ENCODE data around the gene SDHC. TPM values are rescaled to one million over a fixed set of nuclear protein-coding genes. Genes with fewer than 3 reads are reported as not detected.

The SDHC gene
- total RNA-seq, 4 donors from 2014 or later, result 22.9 to 66.3 (median 49.3) TPM

GRCh38 chr1:161299347-161299746 lies 14.8 kb upstream of the SDHC start:
- TF ChIP-seq CTCF (IDR thresholded peaks at IDR 0.05), result no peak
- DNase-seq (ENCODE audit: low spot score), result no peak
- no peak for ATAC-seq (ENCODE audit: low FRiP score)

DNA sequence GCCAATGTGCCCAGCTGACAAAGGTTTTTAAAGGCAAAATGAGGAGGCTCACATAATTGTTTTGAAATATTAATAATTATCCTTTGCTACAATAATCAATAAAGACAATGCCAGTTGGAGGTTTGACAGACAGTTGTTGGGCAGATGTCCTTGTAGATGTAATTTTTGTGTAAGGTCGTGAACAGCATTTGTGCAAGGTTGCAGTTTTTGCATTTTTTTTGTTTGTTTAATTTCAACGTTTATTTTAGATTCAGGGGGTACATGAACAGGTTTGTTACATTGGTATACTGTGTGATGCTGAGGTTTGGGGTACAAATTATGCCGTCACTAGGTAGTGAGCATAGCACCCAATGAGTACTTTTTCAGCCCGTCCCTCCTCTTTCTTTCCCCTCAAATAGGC lies 13.7 kb upstream of the SDHC start:
- TF ChIP-seq CTCF (IDR thresholded peaks at IDR 0.05), result no peak
- ATAC-seq (ENCODE audit: low FRiP score) (no peak), DNase-seq (ENCODE audit: low spot score) (no peak)

DNA sequence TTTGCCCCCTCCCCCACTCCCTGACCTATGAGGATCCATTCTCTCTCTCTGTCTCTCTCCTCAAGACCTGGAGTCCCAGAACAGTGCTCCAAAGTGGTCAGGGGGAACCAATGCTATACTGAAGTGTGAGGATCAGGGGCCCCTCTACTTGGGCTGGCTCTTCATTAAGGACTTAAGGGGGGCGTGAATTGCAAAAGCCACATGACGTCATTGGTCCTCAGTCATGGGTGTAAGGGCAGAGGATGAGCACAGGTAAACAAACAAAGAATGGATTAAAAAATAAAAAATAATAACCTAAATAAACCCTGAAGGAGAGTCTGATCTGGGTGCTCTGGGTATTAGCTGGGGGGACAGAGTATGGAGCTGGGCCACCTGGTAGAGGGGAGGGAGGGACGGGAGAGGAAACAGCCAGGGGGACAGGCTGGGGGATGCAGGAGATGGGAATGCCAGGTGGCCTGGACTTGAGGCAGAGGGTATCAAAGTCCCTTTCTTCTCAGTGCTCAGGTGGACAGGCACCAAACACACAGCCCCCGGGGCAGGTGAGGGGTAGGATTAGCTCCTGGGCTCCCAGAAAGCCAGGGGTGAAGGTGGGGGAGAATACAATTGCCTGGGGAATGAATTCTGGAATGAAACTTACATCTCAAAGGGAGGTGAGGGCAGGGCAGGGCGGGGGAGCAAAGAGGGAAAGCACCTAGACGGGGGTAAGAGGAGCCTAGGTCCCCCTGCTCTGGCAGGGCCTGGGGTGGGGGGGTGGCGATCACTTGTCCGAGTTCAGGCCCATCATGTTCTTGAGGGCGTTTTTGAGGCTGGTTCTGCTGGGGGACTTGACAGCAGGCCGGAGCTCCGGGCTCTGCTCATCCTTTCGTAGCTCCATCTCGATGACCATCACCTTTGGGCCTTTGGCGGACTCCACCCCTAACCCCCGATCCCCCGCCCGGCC lies 9.0 kb upstream of the SDHC start:
- peak; percentile 29 for ATAC-seq (ENCODE audit: low FRiP score)

DNA sequence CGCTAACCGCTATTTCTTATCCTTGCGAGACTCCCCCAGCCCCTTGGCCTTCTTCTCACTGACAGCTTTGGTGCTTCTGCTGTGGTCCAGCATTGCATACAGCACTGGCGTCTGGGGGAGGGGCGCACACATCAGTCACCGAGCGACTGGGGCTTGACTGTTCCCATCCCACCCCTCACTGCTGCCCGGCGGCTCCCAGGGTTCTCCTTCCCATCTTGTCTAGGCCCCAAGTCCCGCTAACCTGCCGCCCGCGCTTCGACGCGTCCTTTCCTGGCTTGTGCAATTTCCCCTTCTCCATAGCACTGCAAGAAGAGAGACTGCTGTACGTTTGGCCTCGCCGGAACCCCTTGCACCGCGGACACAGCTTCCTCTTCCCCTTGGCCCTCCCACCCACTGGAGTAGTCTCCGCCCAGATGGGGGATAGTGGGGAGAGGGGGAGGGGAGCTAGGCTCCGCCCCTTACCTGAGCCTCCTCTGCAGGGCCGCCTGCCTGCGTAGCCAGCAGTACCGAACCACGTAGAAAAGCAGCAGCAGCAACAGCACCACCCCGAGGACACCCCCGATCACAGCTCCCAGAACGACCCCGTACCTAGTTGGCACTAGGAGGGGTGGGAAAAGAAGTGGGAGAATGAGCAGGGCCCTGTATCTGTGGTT lies 8.2 kb upstream of the SDHC start:
- ATAC-seq (ENCODE audit: low FRiP score) (peak; percentile 93), DNase-seq (ENCODE audit: low spot score) (peak; percentile 31)

More for the DNA sequence above, 9.0 kb upstream of the SDHC start:
- TF ChIP-seq CTCF (IDR thresholded peaks at IDR 0.05), result no peak
- DNase-seq (ENCODE audit: low spot score), result no peak

GRCh38 chr1:161307230-161307768 lies 6.9 kb upstream of the SDHC start:
- TF ChIP-seq CTCF (IDR thresholded peaks at IDR 0.05), result no peak
- ATAC-seq (ENCODE audit: low FRiP score), result no peak
- DNase-seq (ENCODE audit: low spot score), result no peak

More for the DNA sequence above, 8.2 kb upstream of the SDHC start:
- no peak for TF ChIP-seq CTCF (IDR thresholded peaks at IDR 0.05)

- DNase-seq (ENCODE audit: low spot score) (no peak), ATAC-seq (ENCODE audit: low FRiP score) (no peak)
- no peak for TF ChIP-seq CTCF (IDR thresholded peaks at IDR 0.05)
These were observed 6.1 kb upstream of the SDHC start for GRCh38 chr1:161307892-161308638.
